Activated T-cell treated with anti-CD3 and anti-CD28 coated beads, Interleukin-2, amount 50 U/mL, for 48 hours (primary cell): ENCODE results near the gene ITGB1.
"Not testable (repeated sequence)": the region's sequence is repeated elsewhere in the genome, so short reads cannot be mapped to it uniquely, and the experiment has no call there.

Experiments used
- DNase-seq, 2 experiments: peaks; one replicate each; pipeline ENCODE4 v3.0.0-alpha.2; 2020

Gene ITGB1

GRCh38 chr10:32958085-32959005, at the start of gene ITGB1:
ITGB1 (minus strand) TSS chr10:32958230; CDS start chr10:32935558, 22,672 bp downstream.
- peak; percentile 86 to 90 for DNase-seq

- DNase-seq: no peak
These were observed 48.4 kb upstream of the ITGB1 start for GRCh38 chr10:33006342-33006887.

DNA sequence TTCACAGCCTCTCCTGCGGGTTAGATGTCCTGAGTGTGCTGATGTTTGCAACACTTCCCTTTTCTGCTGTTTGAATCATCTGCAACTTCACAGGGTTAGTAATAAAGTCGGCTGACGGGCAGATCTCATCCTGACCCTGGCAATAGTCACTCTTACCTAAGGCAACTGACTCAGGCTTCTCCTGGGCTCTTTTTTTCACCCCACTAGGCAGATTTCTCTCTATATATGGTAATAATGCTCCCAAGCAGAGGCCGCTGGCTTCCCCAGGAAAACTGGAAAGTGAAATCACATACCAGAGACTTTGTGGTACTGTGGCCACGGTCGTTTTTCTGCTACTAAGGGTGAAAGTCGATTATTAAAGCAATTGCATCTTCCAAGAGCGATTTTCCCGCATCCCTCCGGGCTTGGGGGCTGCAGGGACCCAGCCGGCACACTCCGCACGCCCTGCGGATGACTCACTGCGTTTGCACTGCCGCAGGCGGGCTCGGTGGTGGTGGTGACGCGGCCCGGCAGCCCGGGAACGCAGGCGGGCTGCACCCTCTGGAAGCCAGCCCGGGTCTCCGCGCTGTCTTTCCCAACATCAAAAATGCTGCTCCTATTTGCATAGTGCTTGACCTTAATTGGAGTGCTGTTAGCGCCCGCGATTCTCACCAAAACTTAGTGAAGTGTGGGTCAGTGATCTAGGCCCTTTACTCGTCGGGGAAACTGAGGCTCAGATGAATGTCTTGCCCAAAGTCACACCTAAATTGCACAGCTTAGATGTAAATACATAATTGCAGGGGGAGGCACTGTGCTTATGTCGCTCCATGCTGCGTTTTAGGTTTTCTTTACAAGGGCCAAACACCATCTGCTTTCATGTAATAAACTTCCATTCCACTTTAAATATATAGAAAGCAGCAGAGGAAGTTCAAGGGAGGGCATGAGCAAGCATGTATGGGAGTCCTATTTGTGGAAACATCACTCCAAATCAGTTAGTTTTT, 47.6 kb upstream of the ITGB1 start:
- peak; percentile 49 to 63 for DNase-seq

DNA sequence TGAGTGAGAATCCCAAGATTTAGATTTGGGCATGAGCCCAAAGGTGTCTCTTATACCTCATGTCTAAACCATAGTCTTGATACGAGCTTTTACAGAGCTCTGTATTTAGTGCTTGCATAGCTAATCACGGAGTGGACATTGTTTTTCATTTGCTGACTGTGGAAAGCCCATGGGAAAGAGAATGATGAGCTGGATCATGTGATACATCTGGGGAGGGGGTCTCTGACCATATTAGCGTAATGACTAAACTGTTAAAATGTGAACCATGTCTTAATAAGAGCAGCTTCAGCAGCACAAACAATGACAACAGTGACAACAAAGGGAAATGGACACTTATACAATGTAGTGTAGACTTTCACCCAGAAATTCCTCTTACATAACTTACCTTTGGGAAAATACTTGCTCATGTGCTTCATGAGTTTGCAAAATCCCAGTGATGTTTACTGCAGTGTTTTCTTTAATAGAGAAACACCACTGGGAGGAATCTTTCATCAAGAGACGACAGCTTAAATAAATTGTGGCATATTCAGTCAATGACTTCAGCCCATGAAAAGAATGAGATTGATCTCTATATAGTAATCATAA, 44.0 kb upstream of the ITGB1 start:
- no peak for DNase-seq

DNA sequence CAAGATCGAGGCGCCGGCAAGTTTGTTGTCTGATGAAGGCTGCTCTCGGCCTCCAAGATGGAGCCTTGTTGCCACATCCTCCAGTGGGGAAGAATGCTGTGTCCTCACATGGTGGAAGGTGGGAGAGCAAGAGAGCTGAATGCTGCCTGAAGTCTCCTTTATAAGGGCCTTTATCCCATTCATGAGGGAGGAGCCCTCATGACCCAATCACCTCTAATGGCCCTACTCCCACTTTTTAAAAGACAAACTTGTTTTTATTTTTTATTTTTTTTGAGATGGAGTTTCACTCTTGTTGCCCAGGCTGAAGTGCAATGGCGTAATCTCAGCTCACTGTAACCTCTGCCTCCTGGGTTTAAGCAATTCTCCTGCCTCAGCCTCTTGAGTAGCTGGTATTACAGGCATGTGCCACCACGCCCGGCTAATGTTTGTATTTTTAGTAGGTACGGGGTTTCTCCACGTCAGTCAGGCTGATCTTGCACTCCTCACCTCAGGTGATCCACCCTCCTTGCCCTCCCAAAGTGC, 40.1 kb upstream of the ITGB1 start:
- DNase-seq: not testable (repeated sequence)

DNA sequence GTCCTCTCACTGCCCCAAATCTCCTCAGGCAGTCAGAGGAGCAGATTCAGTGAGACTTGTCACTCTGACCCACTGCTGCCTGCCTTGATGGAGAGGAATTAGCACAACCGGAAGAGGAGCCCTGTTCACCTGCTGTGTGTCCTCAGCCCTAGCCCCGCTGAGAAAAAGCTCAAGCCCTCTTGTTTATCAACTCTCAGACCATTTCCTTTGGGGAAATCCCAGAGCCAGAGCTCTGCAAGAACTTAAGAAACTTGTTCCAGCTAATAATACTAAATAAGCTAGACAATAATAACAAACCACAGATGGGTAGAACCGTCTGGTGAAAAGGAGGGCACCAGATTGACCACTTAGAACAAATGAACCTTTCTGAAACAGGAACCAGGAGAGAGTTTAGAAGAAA, 37.7 kb upstream of the ITGB1 start:
- DNase-seq: no peak

DNA sequence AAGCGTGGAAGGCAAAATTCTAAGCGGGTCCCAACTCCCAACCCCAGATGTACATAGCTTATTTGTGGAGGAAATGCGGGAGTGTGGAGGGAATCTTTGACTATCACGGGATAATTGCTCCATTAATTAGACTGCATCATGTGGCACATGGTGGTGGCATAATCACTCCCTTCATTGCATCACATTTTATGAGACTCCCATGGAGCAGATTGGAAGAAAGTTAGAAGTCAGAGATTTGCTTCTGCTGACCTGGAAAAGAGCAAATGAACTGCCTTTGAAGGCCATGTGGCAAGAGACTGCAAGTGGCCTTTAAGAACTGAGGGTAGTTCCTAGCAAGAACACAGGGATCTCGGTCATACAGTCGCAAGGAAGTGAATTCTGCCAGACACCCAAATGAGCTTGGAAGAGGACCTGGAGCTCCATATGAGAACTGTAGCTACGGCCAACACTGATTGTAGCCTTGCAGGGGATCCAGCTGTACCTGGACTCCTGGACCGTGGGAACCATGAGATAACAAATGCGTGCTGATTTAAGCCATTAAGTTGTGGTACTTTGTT, 37.1 kb upstream of the ITGB1 start:
- DNase-seq: no peak

GRCh38 chr10:32994632-32995031, 36.6 kb upstream of the ITGB1 start:
- not testable (repeated sequence) for DNase-seq

- DNase-seq: not testable (repeated sequence)
These were observed 34.3 kb upstream of the ITGB1 start for GRCh38 chr10:32992310-32992709.

DNA sequence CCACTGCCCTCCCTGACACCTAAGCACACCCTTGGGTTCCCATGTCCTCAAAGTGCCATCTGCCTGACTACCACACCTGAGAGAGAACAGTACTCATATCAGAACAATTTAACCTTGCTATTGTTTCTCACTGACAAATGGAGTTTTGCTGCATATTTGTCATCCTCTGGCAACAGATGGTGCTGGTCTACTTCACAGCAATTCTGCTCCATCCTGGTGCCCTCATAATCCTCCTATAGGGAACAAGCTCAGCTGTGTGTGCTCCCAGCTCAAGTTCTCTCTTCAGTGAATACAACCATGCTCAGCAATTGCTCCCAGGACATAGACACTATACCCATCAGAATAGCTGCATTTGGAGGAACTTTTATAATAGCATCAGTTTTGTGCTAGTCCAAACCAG, 32.8 kb upstream of the ITGB1 start:
- DNase-seq: no peak

DNA sequence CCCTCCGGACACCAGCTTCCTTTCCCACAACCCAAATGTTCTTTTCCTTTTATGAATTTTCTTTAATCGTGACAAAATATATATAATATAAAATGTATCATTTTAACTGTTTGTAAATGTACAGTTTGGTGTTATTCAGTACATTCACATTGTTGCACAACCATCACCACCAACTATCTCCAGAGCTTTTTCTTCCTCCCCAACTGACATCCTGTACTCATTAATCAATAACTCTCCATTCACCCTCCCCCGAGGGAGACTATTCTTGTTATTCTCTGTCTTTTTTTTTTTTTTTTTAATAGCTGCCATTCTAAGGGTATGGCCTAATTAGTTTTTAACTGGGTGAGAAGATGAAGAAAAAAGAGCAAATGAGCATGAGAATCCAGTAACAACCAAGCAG, 30.6 kb upstream of the ITGB1 start:
- DNase-seq: no peak

GRCh38 chr10:32987172-32987571, 29.1 kb upstream of the ITGB1 start:
- DNase-seq: no peak

- DNase-seq: no peak
These were observed 27.8 kb upstream of the ITGB1 start for GRCh38 chr10:32985775-32986350.

GRCh38 chr10:32985341-32985764, 27.3 kb upstream of the ITGB1 start:
- DNase-seq: no peak

DNA sequence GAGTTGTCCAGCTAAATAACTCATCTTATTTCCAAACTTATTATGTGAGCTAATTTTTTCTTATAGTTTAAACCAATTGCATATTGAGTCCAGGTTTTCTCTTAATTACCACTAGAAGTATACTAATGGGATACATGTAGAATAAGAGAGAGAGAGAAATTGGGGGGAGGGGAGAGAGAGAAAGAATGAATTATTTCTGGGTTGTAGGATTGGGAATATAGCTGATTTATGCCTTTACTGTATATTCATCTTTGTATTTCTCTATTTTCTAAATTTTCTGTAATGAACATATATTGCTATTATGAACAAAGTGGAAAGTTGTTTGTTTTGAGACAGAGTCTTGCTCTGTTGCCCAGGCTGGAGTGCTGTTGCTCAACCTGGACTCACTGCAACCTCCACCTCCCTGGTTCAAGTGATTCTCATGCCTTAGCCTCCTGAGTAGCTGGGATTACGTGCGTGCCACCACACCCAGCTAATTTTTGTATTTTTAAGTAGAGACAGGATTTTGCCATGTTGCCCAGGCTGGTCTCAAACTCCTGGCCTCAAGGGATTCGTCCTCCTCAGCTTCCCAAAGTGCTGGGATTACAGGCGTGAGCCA, 26.1 kb upstream of the ITGB1 start:
- DNase-seq: no peak

GRCh38 chr10:32982911-32983909, 25.2 kb upstream of the ITGB1 start:
- peak in 1 of 2 experiments; percentile 41 for DNase-seq

- DNase-seq: no peak
These were observed 24.3 kb upstream of the ITGB1 start for GRCh38 chr10:32982293-32982709.

GRCh38 chr10:32981760-32982159, 23.7 kb upstream of the ITGB1 start:
- DNase-seq: no peak

GRCh38 chr10:32980558-32981468, 22.8 kb upstream of the ITGB1 start:
- peak; percentile 84 to 88 for DNase-seq
